ENCODE results near the gene CDC45.
A peak's percentile ranks its signal among the peaks of the same experiment; 100 is the strongest.
"Not testable (repeated sequence)": the region's sequence is repeated elsewhere in the genome, so short reads cannot be mapped to it uniquely, and the experiment has no call there.

Gene CDC45

DNA sequence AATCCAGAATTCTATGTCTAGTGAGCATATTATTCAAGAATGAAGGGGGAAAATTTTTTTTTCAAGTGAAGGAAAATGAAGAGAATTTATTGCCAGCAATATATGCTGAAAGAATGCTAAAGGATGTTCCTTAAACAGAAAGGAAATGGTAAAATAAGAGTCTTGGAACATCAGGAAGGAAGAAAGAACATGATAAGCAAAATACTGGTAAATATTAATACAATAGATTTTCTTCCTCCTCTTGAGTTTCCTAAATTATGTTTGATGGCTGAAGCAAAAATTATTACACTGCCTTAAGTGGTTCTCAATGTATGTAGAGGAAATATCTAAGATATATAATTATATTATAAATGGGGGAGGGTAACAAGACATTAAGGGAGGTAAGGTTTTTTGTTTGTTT is 54.1 kb downstream of the CDC45 start:
- DNase-seq (no peak), ATAC-seq (replicated peaks) (no peak)
- Mint-ChIP-seq H3K36me3 (ENCODE audit: insufficient read depth) (no peaks in the 10 kb centered on the region), H3K27me3 (peaks cover 6 to 34% of the 10 kb centered on the region in 2 donors), H3K4me1 (ENCODE audit: low read depth in 2 of 2) (no peaks in the 10 kb centered on the region), H3K9me3 (no peaks in the 10 kb centered on the region), H3K27ac (no peak overlapping the region), H3K4me3 (no peak overlapping the region)

DNA sequence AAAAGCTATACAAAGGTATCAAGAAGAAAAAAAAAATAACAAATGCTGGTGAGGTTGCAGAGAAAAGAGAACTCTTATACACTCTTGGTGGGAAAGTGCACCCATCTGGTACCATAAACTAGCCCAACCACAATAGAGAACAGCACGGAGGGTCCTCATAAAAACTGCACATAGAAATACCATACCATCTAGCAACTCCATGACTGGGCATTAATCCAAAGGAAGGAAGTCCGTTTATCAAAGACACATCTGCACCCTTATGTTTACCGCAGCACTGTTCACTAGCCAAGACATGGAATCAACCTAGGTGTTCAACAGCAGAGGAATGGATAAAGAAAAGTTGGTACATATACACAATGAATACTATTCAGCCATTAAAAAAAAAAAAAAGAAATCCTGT is 55.3 kb downstream of the CDC45 start:
- H3K9me3 Mint-ChIP-seq, result no peaks in the 10 kb centered on the region
- ATAC-seq (replicated peaks), result no peak
- H3K4me1 Mint-ChIP-seq (ENCODE audit: low read depth in 2 of 2), result no peaks in the 10 kb centered on the region
- peaks cover 6 to 43% of the 10 kb centered on the region in 2 donors for H3K27me3 Mint-ChIP-seq
- no peaks in the 10 kb centered on the region for H3K36me3 Mint-ChIP-seq (ENCODE audit: insufficient read depth)
- no peak overlapping the region for H3K27ac Mint-ChIP-seq
- no peak for DNase-seq
- no peak overlapping the region for H3K4me3 Mint-ChIP-seq

DNA sequence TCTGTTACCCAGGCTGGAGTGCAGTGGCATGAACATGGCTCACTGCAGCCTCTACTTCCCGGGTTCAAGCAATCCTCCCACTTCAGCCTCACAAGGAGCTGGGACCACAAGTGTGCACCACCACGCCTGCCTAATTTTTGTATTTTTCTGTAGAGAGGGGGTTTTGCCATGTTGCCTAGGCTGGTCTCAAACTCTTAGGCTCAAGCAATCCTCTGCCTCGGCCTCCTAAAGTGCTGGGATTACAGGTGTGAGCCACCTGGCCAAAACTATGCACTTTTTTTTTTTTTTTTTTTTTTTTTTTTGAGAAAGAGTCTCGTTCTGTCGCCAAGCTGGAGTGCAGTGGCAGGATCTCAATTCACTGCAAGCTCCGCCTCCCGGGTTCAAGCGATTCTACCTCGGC is 56.8 kb downstream of the CDC45 start:
- no peaks in the 10 kb centered on the region for H3K4me1 Mint-ChIP-seq (ENCODE audit: low read depth in 2 of 2)
- no peak for ATAC-seq (replicated peaks)
- no peak for DNase-seq
- H3K27ac Mint-ChIP-seq, result no peak overlapping the region
- no peaks in the 10 kb centered on the region for H3K9me3 Mint-ChIP-seq
- H3K4me3 Mint-ChIP-seq, result no peak overlapping the region
- H3K36me3 Mint-ChIP-seq (ENCODE audit: insufficient read depth), result no peaks in the 10 kb centered on the region
- H3K27me3 Mint-ChIP-seq, result peaks cover 0 to 32% of the 10 kb centered on the region in 2 donors

DNA sequence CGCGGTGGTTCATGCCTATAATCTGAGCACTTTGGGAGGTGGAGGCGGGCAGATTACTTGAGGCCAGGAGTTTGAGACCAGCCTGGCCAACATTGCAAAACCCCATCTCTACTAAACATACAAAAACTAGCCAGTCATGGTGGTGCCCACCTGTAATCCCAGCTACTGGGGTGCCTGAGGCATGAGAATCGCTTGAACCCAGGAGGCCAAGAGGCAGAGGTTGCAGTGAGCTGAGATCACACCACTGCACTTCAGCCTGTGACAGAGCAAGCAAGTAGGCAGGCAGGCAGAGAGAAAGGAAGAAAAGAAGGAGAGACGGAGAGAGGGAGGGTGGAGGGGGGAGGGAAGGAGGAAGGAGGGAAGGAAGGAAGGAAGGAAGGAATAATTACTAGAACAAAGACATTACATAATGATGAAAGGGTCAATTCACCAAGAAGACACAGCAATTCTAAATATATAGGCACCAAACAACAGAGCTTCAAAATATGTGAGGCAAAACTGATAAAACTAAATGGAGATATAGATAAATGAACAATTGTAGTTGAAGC is 58.3 kb downstream of the CDC45 start:
- Mint-ChIP-seq H3K36me3 (ENCODE audit: insufficient read depth) (no peaks in the 10 kb centered on the region), H3K4me1 (ENCODE audit: low read depth in 2 of 2) (no peaks in the 10 kb centered on the region), H3K27ac (no peak overlapping the region), H3K9me3 (no peaks in the 10 kb centered on the region), H3K4me3 (no peak overlapping the region), H3K27me3 (peaks cover 0 to 32% of the 10 kb centered on the region in 2 donors)
- ATAC-seq (replicated peaks) (no peak), DNase-seq (no peak)

DNA sequence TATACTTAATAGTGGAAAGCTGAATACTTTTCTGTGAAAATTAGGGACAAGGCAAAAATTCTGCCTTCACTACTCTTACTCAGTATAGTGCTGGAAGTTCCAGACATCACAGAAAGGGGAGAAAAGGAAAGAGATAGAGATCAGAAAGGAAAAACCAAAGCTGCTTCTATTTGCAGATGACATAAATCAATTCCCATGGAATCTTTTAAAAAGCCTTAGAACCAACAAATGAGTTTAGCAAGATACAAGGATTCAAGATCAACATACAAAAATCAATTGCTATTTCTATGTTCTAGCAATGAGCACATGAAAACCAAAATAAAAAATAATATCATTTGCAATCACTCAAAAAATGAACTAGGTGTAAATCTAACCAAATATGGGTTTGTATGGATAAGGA is 60.7 kb downstream of the CDC45 start:
- Mint-ChIP-seq H3K27me3 (peaks cover 11 to 44% of the 10 kb centered on the region in 2 donors), H3K36me3 (ENCODE audit: insufficient read depth) (no peaks in the 10 kb centered on the region), H3K27ac (peak overlapping the region in 1 of 2 donors; percentile 28), H3K9me3 (no peaks in the 10 kb centered on the region), H3K4me3 (no peak overlapping the region), H3K4me1 (ENCODE audit: low read depth in 2 of 2) (no peaks in the 10 kb centered on the region)
- no peak for ATAC-seq (replicated peaks)
- no peak for DNase-seq

DNA sequence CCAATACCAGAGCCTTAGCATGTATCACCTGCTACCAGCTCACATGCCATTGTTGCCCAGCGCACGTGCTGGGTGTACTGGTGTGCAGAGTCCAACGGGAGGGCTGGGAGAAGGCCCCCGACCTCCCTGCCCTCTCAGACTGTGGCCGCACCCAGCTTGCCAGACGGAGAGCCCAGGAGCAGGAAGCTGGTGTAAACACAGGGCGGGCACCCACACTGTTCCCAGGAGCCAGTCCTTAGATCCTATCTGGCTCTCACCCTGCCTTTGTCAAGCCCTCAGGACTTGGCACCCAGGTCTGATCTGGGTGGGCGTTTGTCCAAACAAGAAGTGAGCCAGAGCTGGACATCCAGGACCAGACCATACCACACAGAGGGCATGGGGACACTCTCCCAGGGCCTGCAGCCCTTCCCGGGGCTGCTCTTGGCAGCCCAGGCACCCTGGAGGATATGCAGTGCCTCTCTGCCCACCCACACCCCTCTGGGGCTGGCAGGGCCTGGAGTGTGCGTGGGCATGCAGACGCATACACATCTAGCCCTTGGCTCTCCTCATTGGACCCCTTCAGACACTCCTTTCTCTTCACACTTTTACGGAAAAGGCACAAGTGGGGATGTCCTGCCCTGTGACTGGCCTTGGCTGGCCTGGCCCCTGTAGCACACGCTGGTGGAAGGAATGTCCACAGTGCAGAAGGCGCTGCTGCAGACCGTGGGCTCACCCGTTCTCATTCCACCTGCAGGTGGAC is 64.4 kb downstream of the CDC45 start:
- ATAC-seq (replicated peaks) (no peak), DNase-seq (no peak)
- Mint-ChIP-seq H3K9me3 (no peaks in the 10 kb centered on the region), H3K36me3 (ENCODE audit: insufficient read depth) (no peaks in the 10 kb centered on the region), H3K4me1 (ENCODE audit: low read depth in 2 of 2) (no peaks in the 10 kb centered on the region), H3K27me3 (peaks cover 11 to 37% of the 10 kb centered on the region in 2 donors), H3K4me3 (no peak overlapping the region), H3K27ac (no peak overlapping the region)

DNA sequence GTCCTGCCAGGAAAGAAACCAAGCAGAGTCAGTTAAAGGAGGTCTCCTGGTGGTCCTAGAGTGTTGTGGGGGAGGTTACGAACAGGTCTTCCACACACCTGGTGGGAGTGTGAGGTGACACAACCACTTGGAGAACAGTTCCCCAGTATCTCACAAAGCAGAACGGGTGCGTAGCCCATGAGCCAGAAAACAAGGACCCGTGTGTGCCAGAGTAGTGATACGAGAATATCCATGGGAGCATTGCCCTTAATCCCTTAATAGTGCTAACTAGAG is 66.2 kb downstream of the CDC45 start:
- H3K9me3 Mint-ChIP-seq, result no peaks in the 10 kb centered on the region
- H3K4me1 Mint-ChIP-seq (ENCODE audit: low read depth in 2 of 2), result no peaks in the 10 kb centered on the region
- H3K36me3 Mint-ChIP-seq (ENCODE audit: insufficient read depth), result no peaks in the 10 kb centered on the region
- no peak for DNase-seq
- peaks cover 11 to 33% of the 10 kb centered on the region in 2 donors for H3K27me3 Mint-ChIP-seq
- no peak overlapping the region for H3K4me3 Mint-ChIP-seq
- ATAC-seq (replicated peaks), result no peak
- no peak overlapping the region for H3K27ac Mint-ChIP-seq

DNA sequence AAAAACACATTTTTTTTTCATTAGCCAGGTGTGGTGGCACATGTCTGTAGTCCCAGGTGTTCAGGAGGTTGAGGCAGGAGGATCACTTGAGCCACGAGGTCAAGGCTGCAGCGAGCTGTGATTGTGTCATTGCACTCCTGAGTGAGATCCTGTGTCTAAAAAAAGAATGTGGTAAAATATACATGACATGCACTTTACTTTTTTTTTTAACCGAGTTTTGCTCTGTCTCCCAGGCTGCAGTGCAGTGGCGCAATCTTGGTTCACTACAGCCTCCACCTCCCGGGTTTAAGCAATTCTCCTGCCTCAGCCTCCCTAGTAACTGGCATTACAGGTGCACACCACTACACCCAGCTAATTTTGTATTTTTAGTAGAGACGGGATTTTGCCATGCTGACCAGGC is 67.0 kb downstream of the CDC45 start:
- H3K4me1 Mint-ChIP-seq (ENCODE audit: low read depth in 2 of 2), result no peaks in the 10 kb centered on the region
- ATAC-seq (replicated peaks), result no peak
- H3K27ac Mint-ChIP-seq, result no peak overlapping the region
- no peak for DNase-seq
- H3K4me3 Mint-ChIP-seq, result no peak overlapping the region
- no peaks in the 10 kb centered on the region for H3K9me3 Mint-ChIP-seq
- H3K36me3 Mint-ChIP-seq (ENCODE audit: insufficient read depth), result no peaks in the 10 kb centered on the region
- peaks cover 11 to 33% of the 10 kb centered on the region in 2 donors for H3K27me3 Mint-ChIP-seq

DNA sequence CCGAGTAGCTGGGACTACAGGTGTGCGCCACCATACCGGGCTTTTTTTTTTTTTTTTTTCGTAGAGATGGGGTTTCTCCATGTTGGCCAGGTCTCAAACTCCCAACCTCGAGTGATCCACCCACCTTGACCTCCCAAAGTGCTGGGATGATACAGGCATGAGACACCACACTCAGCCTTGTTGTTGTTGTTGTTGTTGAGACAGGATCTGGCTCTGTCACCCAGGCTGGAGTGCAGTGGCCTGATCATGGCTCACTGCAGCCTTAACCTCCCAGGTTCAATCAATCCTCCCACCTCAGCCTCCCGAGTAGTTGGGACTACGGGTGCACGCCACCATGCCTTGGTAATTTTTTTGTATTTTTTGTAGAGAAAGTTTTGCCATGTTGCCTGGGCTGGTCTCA is 67.9 kb downstream of the CDC45 start:
- no peak overlapping the region for H3K4me3 Mint-ChIP-seq
- ATAC-seq (replicated peaks) (no peak), DNase-seq (no peak)
- no peaks in the 10 kb centered on the region for H3K9me3 Mint-ChIP-seq
- H3K4me1 Mint-ChIP-seq (ENCODE audit: low read depth in 2 of 2), result no peaks in the 10 kb centered on the region
- no peak overlapping the region for H3K27ac Mint-ChIP-seq
- H3K27me3 Mint-ChIP-seq, result peaks cover 11 to 33% of the 10 kb centered on the region in 2 donors
- no peaks in the 10 kb centered on the region for H3K36me3 Mint-ChIP-seq (ENCODE audit: insufficient read depth)

DNA sequence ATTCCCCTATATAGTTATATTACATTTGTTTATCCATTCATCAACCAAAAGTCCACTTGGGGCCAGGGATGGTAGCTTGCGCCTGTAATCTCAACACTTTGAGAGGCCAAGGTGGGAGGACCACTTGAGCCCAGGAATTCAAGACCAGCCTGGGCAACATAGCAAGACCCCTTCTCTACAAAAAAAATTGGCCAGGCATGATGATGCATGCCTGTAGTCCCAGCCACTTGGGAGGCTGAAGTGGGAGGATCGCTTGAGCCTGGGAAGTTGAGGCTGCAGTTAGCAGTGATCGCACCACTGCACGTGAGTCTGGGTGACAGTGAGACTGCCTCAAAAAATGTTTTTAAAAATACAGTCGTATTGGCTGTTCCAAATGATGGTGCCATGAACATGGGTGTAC is 68.7 kb downstream of the CDC45 start:
- not testable (repeated sequence) for ATAC-seq (replicated peaks); H3K36me3 Mint-ChIP-seq (ENCODE audit: insufficient read depth); H3K4me3 Mint-ChIP-seq; H3K27ac Mint-ChIP-seq; DNase-seq; H3K4me1 Mint-ChIP-seq (ENCODE audit: low read depth in 2 of 2); H3K9me3 Mint-ChIP-seq
- H3K27me3 Mint-ChIP-seq, result peaks cover 14 to 32% of the 10 kb centered on the region in 2 donors

DNA sequence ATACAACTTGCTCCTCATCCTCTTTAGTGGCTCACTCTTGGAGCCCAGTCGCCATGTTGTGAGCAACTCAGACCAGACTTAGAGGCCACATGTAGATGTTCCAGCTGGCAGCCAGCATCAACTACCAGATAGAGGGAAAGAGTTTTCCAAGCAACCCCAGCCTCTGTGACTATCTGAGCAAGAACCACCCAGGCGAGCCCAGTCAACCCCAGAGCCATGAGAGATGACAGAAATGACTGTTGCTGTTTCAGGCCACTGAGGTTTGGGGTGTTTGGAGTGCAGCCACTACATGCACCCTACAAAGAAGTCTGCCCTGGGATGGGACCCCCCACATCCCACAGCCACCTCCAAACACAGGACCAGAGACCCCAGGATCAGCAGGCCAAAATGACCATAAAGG is 69.2 kb downstream of the CDC45 start:
- H3K9me3 Mint-ChIP-seq, result no peaks in the 10 kb centered on the region
- H3K4me1 Mint-ChIP-seq (ENCODE audit: low read depth in 2 of 2), result no peaks in the 10 kb centered on the region
- no peak overlapping the region for H3K27ac Mint-ChIP-seq
- H3K27me3 Mint-ChIP-seq, result peaks cover 14 to 31% of the 10 kb centered on the region in 2 donors
- H3K36me3 Mint-ChIP-seq (ENCODE audit: insufficient read depth), result no peaks in the 10 kb centered on the region
- no peak overlapping the region for H3K4me3 Mint-ChIP-seq
- ATAC-seq (replicated peaks), result no peak
- no peak for DNase-seq

DNA sequence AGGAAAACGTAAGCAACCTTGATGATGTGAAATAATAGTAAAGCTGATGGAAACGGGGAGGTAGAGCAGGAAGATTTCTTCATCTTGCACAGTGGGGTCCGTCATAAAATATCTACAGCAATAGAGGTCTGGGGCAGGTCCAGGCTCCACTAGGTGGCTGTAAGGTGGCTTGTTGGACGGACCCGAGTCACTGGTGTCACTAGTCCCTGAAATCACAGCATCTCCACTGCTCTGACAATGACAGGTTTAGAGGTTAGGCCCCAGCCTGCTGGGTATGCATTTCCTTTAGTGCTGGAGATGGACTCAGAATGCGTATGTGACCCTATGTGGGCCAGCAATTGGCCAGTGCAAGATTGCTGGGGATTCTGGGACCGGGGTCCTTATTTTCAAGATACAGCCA is 69.7 kb downstream of the CDC45 start:
- Mint-ChIP-seq H3K4me3 (no peak overlapping the region), H3K36me3 (ENCODE audit: insufficient read depth) (no peaks in the 10 kb centered on the region), H3K4me1 (ENCODE audit: low read depth in 2 of 2) (no peaks in the 10 kb centered on the region), H3K27me3 (peaks cover 16 to 31% of the 10 kb centered on the region in 2 donors), H3K27ac (no peak overlapping the region), H3K9me3 (no peaks in the 10 kb centered on the region)
- no peak for ATAC-seq (replicated peaks)
- no peak for DNase-seq

DNA sequence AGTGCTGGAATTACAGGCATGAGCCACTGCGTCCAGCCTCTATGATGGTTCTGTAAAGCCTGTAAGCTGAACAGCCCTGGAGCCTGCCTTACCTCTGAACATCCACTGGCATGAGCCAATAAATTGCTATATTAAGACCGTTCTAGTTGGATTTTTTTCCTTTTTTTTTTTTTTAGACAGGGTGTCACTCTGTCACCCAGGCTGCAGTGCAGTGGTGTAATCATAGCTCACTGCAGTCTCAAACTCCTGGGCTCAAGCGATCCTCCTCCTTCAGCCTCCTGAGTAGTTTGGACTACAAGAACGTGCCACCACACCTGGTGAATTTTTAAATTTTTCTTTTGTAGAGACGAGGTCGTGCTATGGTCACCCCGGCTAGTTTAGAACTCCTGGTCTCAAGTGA is 70.7 kb downstream of the CDC45 start:
- no peak for ATAC-seq (replicated peaks)
- H3K36me3 Mint-ChIP-seq (ENCODE audit: insufficient read depth), result no peaks in the 10 kb centered on the region
- H3K4me1 Mint-ChIP-seq (ENCODE audit: low read depth in 2 of 2), result no peaks in the 10 kb centered on the region
- H3K27ac Mint-ChIP-seq, result no peak overlapping the region
- peaks cover 14 to 32% of the 10 kb centered on the region in 2 donors for H3K27me3 Mint-ChIP-seq
- no peaks in the 10 kb centered on the region for H3K9me3 Mint-ChIP-seq
- DNase-seq, result no peak
- H3K4me3 Mint-ChIP-seq, result no peak overlapping the region

DNA sequence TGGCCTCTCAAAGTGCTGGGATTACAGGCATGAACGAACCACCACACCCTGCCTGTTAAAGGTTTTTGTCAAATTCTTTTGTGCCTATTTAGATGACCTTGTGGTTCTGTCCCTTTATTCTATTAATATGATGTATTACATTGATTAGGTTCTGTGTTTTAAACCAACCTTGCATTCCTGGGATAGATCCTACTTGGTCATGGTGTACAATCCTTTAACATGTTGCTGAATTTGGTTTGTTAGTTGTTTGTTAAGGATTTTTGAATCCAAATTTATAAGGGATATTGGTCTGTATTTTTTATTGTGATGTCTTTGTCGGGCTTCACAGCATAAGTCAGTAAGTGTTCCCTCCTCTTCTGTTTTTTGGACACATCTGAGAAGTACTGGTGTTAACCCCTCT is 73.5 kb downstream of the CDC45 start:
- no peaks in the 10 kb centered on the region for H3K36me3 Mint-ChIP-seq (ENCODE audit: insufficient read depth)
- H3K4me1 Mint-ChIP-seq (ENCODE audit: low read depth in 2 of 2), result no peaks in the 10 kb centered on the region
- no peak for DNase-seq
- H3K27me3 Mint-ChIP-seq, result peaks cover 25 to 45% of the 10 kb centered on the region in 2 donors
- no peaks in the 10 kb centered on the region for H3K9me3 Mint-ChIP-seq
- ATAC-seq (replicated peaks), result no peak
- H3K4me3 Mint-ChIP-seq, result no peak overlapping the region
- H3K27ac Mint-ChIP-seq, result no peak overlapping the region
